K562 (cell line): ENCODE results near the gene PLCG2. TPM values are rescaled to one million over a fixed set of nuclear protein-coding genes. Genes with fewer than 3 reads are reported as not detected.

ENCODE experiments used
- ATAC-seq: fragments of 200-7000 bp; cut with Tn5 transposase; 3 replicates; pipeline ENCODE4 v1.9.1; 2020; ENCODE audit warnings: moderate library complexity
- BruUV-seq: library from RNA; stranded (reverse); fragments of 400-500 nt; replicated peaks from 2 replicates; lab custom pipeline; 2021; lab: Mats Ljungman, UMichigan
- CTCF ChIA-PET: fragments of 300-600 bp; formaldehyde crosslinking; extraction: SDS; loops from one replicate; lab custom pipeline; 2021; ENCODE audit warnings: low intra/inter-chr PET ratio; lab: Yijun Ruan, JAX
- POLR2A ChIA-PET: fragments of 300-600, 350-650 bp; sonication (Branson Sonifier 250); formaldehyde crosslinking; extraction: SDS; loops from one replicate; lab custom pipeline; 2021; ENCODE audit warnings: antibody characterized with exemption, inconsistent platforms; lab: Yijun Ruan, JAX
- DNase-seq, 4 experiments: peaks; one replicate each; pipeline versions ENCODE4 v3.0.0 to v3.0.0-alpha.2; 2011 to 2018; ENCODE audit warnings: low spot score in 3 of 4, mixed read lengths in 3 of 4; ENCODE audit errors: extremely low read depth in 1 of 4
- FAIRE-seq: peaks from 2 replicates; lab custom pipeline; 2011; peaks lifted over from hg19 to GRCh38; lab: Jason Lieb, UNC
- H2AFZ ChIP-seq: 2 replicates; pipeline ENCODE4 v1.6.0; 2011; ENCODE audit warnings: low read depth, low read length, control low read depth, inconsistent platforms
- H3K27ac ChIP-seq: fragments of 200-600 bp; 3 replicates; pipeline ENCODE4 v1.8.0; 2011; ENCODE audit warnings: low read depth, mild to moderate bottlenecking, control low read depth, inconsistent platforms, low read length, moderate library complexity, mixed read lengths; ENCODE audit errors: extremely low read depth
- H3K27me3 ChIP-seq, 2 experiments: fragments of 300-600 bp in 1 of 2; 2 replicates in 1 of 2; 3 replicates in 1 of 2; pipeline versions ENCODE4 v1.6.0 to v1.8.0; 2011; ENCODE audit warnings: inconsistent platforms in 2 of 2, low read length in 2 of 2, mild to moderate bottlenecking in 1 of 2, mixed read lengths in 1 of 2, moderate library complexity in 1 of 2; ENCODE audit not compliant: control insufficient read depth in 2 of 2, insufficient read depth in 2 of 2
- H3K36me3 ChIP-seq: fragments of 300-600 bp; 3 replicates; pipeline ENCODE4 v1.8.0; 2011; ENCODE audit warnings: mild to moderate bottlenecking, low read length, inconsistent platforms; ENCODE audit not compliant: control insufficient read depth, insufficient read depth
- H3K4me1 ChIP-seq, 2 experiments: fragments of 200-600 bp in 1 of 2; replicated peaks in 1 of 2; 2 replicates in 1 of 2; 3 replicates in 1 of 2; pipeline versions ENCODE4 v1.5.1 to v1.8.0; 2011; ENCODE audit warnings: inconsistent platforms in 2 of 2, low read length in 2 of 2, mild to moderate bottlenecking in 1 of 2, mixed read lengths in 1 of 2, moderate library complexity in 1 of 2; ENCODE audit not compliant: control insufficient read depth in 2 of 2, insufficient read depth in 2 of 2
- H3K4me2 ChIP-seq: 2 replicates; pipeline ENCODE4 v1.6.1; 2011; ENCODE audit warnings: low read length, control low read depth, inconsistent platforms, mixed read lengths; ENCODE audit not compliant: insufficient read depth
- H3K4me3 ChIP-seq: fragments of 200-600 bp; sonication (generic), shearing (Covaris generic); 2 replicates; pipeline ENCODE4 v1.5.1; 2016; ENCODE audit warnings: control low read depth, inconsistent platforms
- H3K79me2 ChIP-seq: fragments of 200-600 bp; 3 replicates; pipeline ENCODE4 v1.8.0; 2011; ENCODE audit warnings: low read length, inconsistent platforms; ENCODE audit not compliant: control insufficient read depth, insufficient read depth
- H3K9ac ChIP-seq, 2 experiments: 2 replicates each; pipeline versions ENCODE4 v1.6.0 to v1.6.1; 2011; ENCODE audit warnings: low read depth in 2 of 2, low read length in 2 of 2, control low read depth in 1 of 2, inconsistent platforms in 1 of 2, mild to moderate bottlenecking in 1 of 2, mixed read lengths in 1 of 2; ENCODE audit not compliant: insufficient read depth in 1 of 2
- H3K9me1 ChIP-seq: one replicate; pipeline ENCODE4 v1.6.0; 2011; ENCODE audit warnings: inconsistent platforms, mild to moderate bottlenecking, low read length, moderate library complexity; ENCODE audit not compliant: control insufficient read depth, insufficient read depth
- H3K9me3 ChIP-seq: replicated peaks from 2 replicates; pipeline ENCODE4 v1.5.1; 2011; ENCODE audit warnings: low read depth, low read length, inconsistent platforms; ENCODE audit not compliant: control insufficient read depth, insufficient read depth
- H4K20me1 ChIP-seq: replicated peaks from 2 replicates; pipeline ENCODE4 v1.6.1; 2011; ENCODE audit warnings: low read length, inconsistent platforms, mixed read lengths; ENCODE audit not compliant: control insufficient read depth, insufficient read depth
- CTCF ChIP-seq, 3 experiments: IDR thresholded peaks in 2 of 3; conservative IDR thresholded peaks in 1 of 3; 2 replicates each; pipeline ENCODE4 v1.5.1; 2011 to 2012; ENCODE audit warnings: low read length in 3 of 3, mild to moderate bottlenecking in 3 of 3, control low read depth in 2 of 3, improper control_type of control experiment in 1 of 3, inconsistent platforms in 1 of 3, low read depth in 1 of 3, mixed read lengths in 1 of 3, moderate library complexity in 1 of 3; ENCODE audit not compliant: insufficient read depth in 2 of 3
- RAD21 ChIP-seq, 2 experiments: fragments of 250-450 bp in 1 of 2; fragments of 450-650 bp in 1 of 2; sonication (Bioruptor Pico) in 1 of 2; formaldehyde crosslinking in 1 of 2; IDR thresholded peaks in 1 of 2; conservative IDR thresholded peaks in 1 of 2; 2 replicates each; pipeline versions ENCODE4 v1.4.0 to v1.8.0; 2020 to 2022; ENCODE audit warnings: mild to moderate bottlenecking in 2 of 2, moderate library complexity in 1 of 2
- RCOR1 ChIP-seq, 2 experiments: IDR thresholded peaks; 2 replicates each; pipeline ENCODE4 v1.6.1; 2012; ENCODE audit warnings: low read depth in 2 of 2, low read length in 2 of 2, borderline replicate concordance in 1 of 2, improper control_type of control experiment in 1 of 2
- TSC22D4 ChIP-seq: fragments of 450-650 bp; IDR thresholded peaks from 2 replicates; pipeline ENCODE4 v1.6.1; 2016; ENCODE audit warnings: missing genetic modification characterization, missing biosample characterization, control low read depth
- WGBS: fragments of 100-300 bp; shearing (Covaris generic); methylation state at CpG from one replicate; pipeline ENCODE4 v1.1.6; 2016; ENCODE audit warnings: low coverage, mixed read lengths; ENCODE audit not compliant: insufficient coverage; ENCODE audit errors: missing lambda C conversion rate; 5-methylcytosine and 5-hydroxymethylcytosine counted together
- in situ Hi-C: fragments of 300-500 bp; cut with MboI; formaldehyde crosslinking; loops from 4 replicates; pipeline ENCODE4 v1.15.0; 2018; ENCODE audit warnings: inconsistent platforms, mixed read lengths
- intact Hi-C: fragments of 100-400 bp; cut with micrococcal nuclease; formaldehyde crosslinking; loops from 2 replicates; pipeline ENCODE4 v1.14.2; 2022
- polyA plus RNA-seq, 8 experiments: library from polyadenylated mRNA; depleted of rRNA in 4 of 8; stranded (reverse) in 5 of 8; unstranded in 3 of 8; fragments of >200 nt; fragmentation: Nextera tagmentation in 2 of 8; fragmentation: Illumina TruSeq in 1 of 8; extraction: Ambion mirVana in 2 of 8; extraction: Trizol in 1 of 8; gene quantifications; 2 replicates each; pipeline versions ENCODE4 v1.2.1 to v1.2.3, GENCODE V29; 2011 to 2014; ENCODE audit warnings: inconsistent platforms in 1 of 8, missing spikeins in 1 of 8
- total RNA-seq, 7 experiments: library from RNA; depleted of rRNA in 6 of 7; stranded (reverse); fragments of >200 nt in 6 of 7; fragmentation: Illumina TruSeq in 2 of 7; extraction: Trizol in 2 of 7; gene quantifications; 2 replicates each; pipeline versions ENCODE4 v1.2.1 to v1.2.3, GENCODE V29; 2011 to 2021; ENCODE audit warnings: low replicate concordance in 1 of 7

PLCG2 gene
- total and polyA plus RNA-seq, 9 of the 15 experiments (the other 6 are each of a cell fraction or from before 2014, with no cell fraction given), result 0.94 to 7.1 (median 3.1) TPM

- BruUV-seq, result no TSS peak
- TF ChIP-seq RAD21 (CRISPR knock-in tag; conservative IDR thresholded peaks at IDR 0.05 in 1 of 2, IDR thresholded peaks at IDR 0.05 in 1 of 2), result peak in 1 of 2 experiments; percentile 17; a peak in 1 of 4 replicates
- no peak for TF ChIP-seq TSC22D4 (tag)
- peak in 1 of 3 experiments; percentile 50; a peak in 2 of 6 replicates for TF ChIP-seq CTCF (IDR thresholded peaks at IDR 0.05 in 2 of 3, conservative IDR thresholded peaks at IDR 0.05 in 1 of 3; ENCODE audit: insufficient read depth in 2 of 3, low read depth in 1 of 3, low read length in 3 of 3)
- TF ChIP-seq RCOR1 (IDR thresholded peaks at IDR 0.05; ENCODE audit: borderline replicate concordance in 1 of 2, low read depth in 2 of 2, low read length in 2 of 2), result 0 out of 4 replicates have a peak, but pooled peaks of 1 of the 2 experiments have one; percentile 5
- Histone ChIP-seq H3K9me3 (peaks cover 6% of the 10 kb centered on the region), H3K79me2 (no peaks in the 10 kb centered on the region), H4K20me1 (no peaks in the 10 kb centered on the region), H3K9ac (0 out of 4 replicates have a peak overlapping the region, but pooled peaks of 1 of the 2 experiments have one; percentile 32), H3K27me3 (no peaks in the 10 kb centered on the region), H3K4me1 (peaks cover 40 to 42% of the 10 kb centered on the region in 2 experiments), H3K9me1 (no peaks in the 10 kb centered on the region), H2AFZ (peak overlapping the region; percentile 54), H3K27ac (no peak overlapping the region), H3K36me3 (no peaks in the 10 kb centered on the region), H3K4me3 (no peak overlapping the region), H3K4me2 (no peak overlapping the region)
- 35% methylated on average over 7 of the region's 7 CpGs for WGBS
- DNase-seq (no peak), ATAC-seq (no peak), FAIRE-seq (no peak)
- POLR2A ChIA-PET, result interaction anchor here (0.6 to 1.1 kb wide), 3 partner anchors 10 to 49 kb away, joined by 3 to 4 read pairs (median 3); no protein-coding TSS in a partner anchor
- intact Hi-C loops, result no loop called here
- in situ Hi-C loops, result loop anchor here (25.0 kb wide), 2 partner anchors 736 to 1211 kb away; partner anchors contain the start of genes CENPN, CMC2 and DYNLRB2
- CTCF ChIA-PET, result no interaction called here
Observed at GRCh38 chr16:81748476-81749198, 30.5 kb upstream of the PLCG2 start.
